ENCODE results near the gene S100A5. TPM values are rescaled to one million over a fixed set of nuclear protein-coding genes. Genes with fewer than 3 reads are reported as not detected.

The S100A5 gene
- total RNA-seq, 1 experiment from 2014 or later, result not detected

GRCh38 chr1:153534226-153534924, 6.4 kb downstream of the S100A5 start:
- Mint-ChIP-seq H3K9me3 (no peaks in the 10 kb centered on the region), H3K27me3 (ENCODE audit: low read depth) (no peaks in the 10 kb centered on the region; the same call in 1 of the 2 replicates), H3K27ac (no peak overlapping the region), H3K4me1 (peaks cover 34 to 42% of the 10 kb centered on the region in 2 experiments), H3K36me3 (ENCODE audit: insufficient read depth in 1 of 3, low read depth in 3 of 3) (no peaks in the 10 kb centered on the region), H3K4me3 (peak overlapping the region in 1 of 2 experiments; percentile 28; a peak in 1 of 5 replicates)
- no peak overlapping the region for H2BK12ac ChIP-seq (ENCODE audit: insufficient read length, low read depth, low read length)
- H2AFZ ChIP-seq (ENCODE audit: low read length), result no peak overlapping the region
- WGBS (ENCODE audit: extremely low coverage, insufficient read length, low lambda C conversion rate), result no CpG with 5 or more reads among the region's 7 CpGs
- H4K8ac ChIP-seq (replicated peaks; ENCODE audit: insufficient read length, low read depth, low read length), result no peak overlapping the region
- H3K23me2 ChIP-seq (ENCODE audit: insufficient read length, low read depth, low read length, poor library complexity, severe bottlenecking), result no peaks in the 10 kb centered on the region
- no peak overlapping the region for H3K9ac ChIP-seq (ENCODE audit: extremely low read depth, insufficient read length, low read length)
- no peak overlapping the region for H3K4ac ChIP-seq (ENCODE audit: low read depth, low read length)
- H3K56ac ChIP-seq (ENCODE audit: insufficient read length, low read depth, low read length), result no peak overlapping the region
- no peak for TF ChIP-seq CTCF (conservative IDR thresholded peaks at IDR 0.05)
- H4K91ac ChIP-seq (ENCODE audit: insufficient read length, low read depth, low read length), result no peak overlapping the region
- H3K23ac ChIP-seq (ENCODE audit: insufficient read length, low read depth, low read length), result no peak overlapping the region
- no peak overlapping the region for H3K4me2 ChIP-seq (ENCODE audit: insufficient read depth, insufficient read length, low read length)
- H3K18ac ChIP-seq (ENCODE audit: insufficient read length, low read depth, low read length), result no peak overlapping the region
- peaks cover 7% of the 10 kb centered on the region; the same call in 1 of the 2 replicates for H3K4me1 ChIP-seq (ENCODE audit: insufficient read depth, low read length)
- no peak overlapping the region for H2BK15ac ChIP-seq (ENCODE audit: low read depth, low read length)
- no peak overlapping the region for H4K5ac ChIP-seq (ENCODE audit: insufficient read length, low read depth, low read length)
- no peaks in the 10 kb centered on the region; the same call in 1 of the 2 replicates for H3K27me3 ChIP-seq (ENCODE audit: insufficient read depth, low read length)
- no peak overlapping the region for H3T11ph ChIP-seq (ENCODE audit: low read length)
- no peak for DNase-seq
- no peak overlapping the region for H3K14ac ChIP-seq (ENCODE audit: insufficient read depth, low read length)
- H3K79me1 ChIP-seq (ENCODE audit: insufficient read depth, low read depth, low read length, poor library complexity, severe bottlenecking), result no peaks in the 10 kb centered on the region
- H2BK20ac ChIP-seq (ENCODE audit: low read depth, low read length, poor library complexity, severe bottlenecking), result no peak overlapping the region
- no peak overlapping the region for H3K27ac ChIP-seq (ENCODE audit: insufficient read length, low read depth, low read length)
- H3K9me3 ChIP-seq (ENCODE audit: control insufficient read depth, low read depth, low read length), result no peaks in the 10 kb centered on the region
- no peak overlapping the region for H2BK120ac ChIP-seq (ENCODE audit: low read depth, low read length, poor library complexity, severe bottlenecking)
- H3K79me2 ChIP-seq (ENCODE audit: insufficient read depth, low read length), result no peaks in the 10 kb centered on the region
- H2BK5ac ChIP-seq (ENCODE audit: insufficient read length, low read length), result no peak overlapping the region
- no peaks in the 10 kb centered on the region for H4K20me1 ChIP-seq (ENCODE audit: control insufficient read depth, insufficient read depth, insufficient read length)
- H2AK5ac ChIP-seq (ENCODE audit: insufficient read length, low read length), result no peak overlapping the region
